HepG2 (cell line): ENCODE data around the gene EEF1A2. TPM values are rescaled to one million over a fixed set of nuclear protein-coding genes. Genes with fewer than 3 reads are reported as not detected.

ENCODE experiments used
- ATAC-seq: fragments of 200-7000 bp; cut with Tn5 transposase; 3 replicates; pipeline ENCODE4 v1.9.1; 2020; ENCODE audit warnings: mild to moderate bottlenecking, moderate library complexity
- BruUV-seq: library from RNA; stranded (reverse); fragments of 400-500 nt; replicated peaks from 2 replicates; lab custom pipeline; 2021; lab: Mats Ljungman, UMichigan
- CTCF ChIA-PET: fragments of 300-600 bp; formaldehyde crosslinking; extraction: SDS; loops from one replicate; lab custom pipeline; 2021; ENCODE audit warnings: low total read pairs, inconsistent platforms, low intra/inter-chr PET ratio; lab: Yijun Ruan, JAX
- POLR2A ChIA-PET: fragments of 350-600 bp; sonication (Branson Sonifier 250); formaldehyde crosslinking; loops from one replicate; lab custom pipeline; 2020; ENCODE audit warnings: antibody characterized with exemption, inconsistent platforms; lab: Yijun Ruan, JAX
- DNase-seq: peaks from one replicate; pipeline ENCODE4 v3.0.0-alpha.2; 2015; ENCODE audit warnings: low spot score
- FAIRE-seq: peaks from 3 replicates; lab custom pipeline; 2011; peaks lifted over from hg19 to GRCh38; lab: Jason Lieb, UNC
- H2AFZ ChIP-seq: one replicate; pipeline ENCODE4 v1.6.1; 2011; ENCODE audit warnings: low read length, inconsistent platforms
- H3K27ac ChIP-seq: fragments of 300-600 bp; 3 replicates; pipeline ENCODE4 v1.8.0; 2011; ENCODE audit warnings: mixed run types, mild to moderate bottlenecking, mixed read lengths, low read length, inconsistent platforms; ENCODE audit not compliant: insufficient read depth; ENCODE audit errors: extremely low read length
- H3K27me3 ChIP-seq, 2 experiments: fragments of 200-600 bp in 1 of 2; 2 replicates in 1 of 2; 3 replicates in 1 of 2; pipeline versions ENCODE4 v1.6.0 to v1.8.0; 2011; ENCODE audit warnings: low read length in 2 of 2, mild to moderate bottlenecking in 2 of 2, moderate library complexity in 2 of 2, inconsistent platforms in 1 of 2; ENCODE audit not compliant: insufficient read depth in 2 of 2, control insufficient read depth in 1 of 2
- H3K36me3 ChIP-seq, 2 experiments: fragments of 200-600 bp in 1 of 2; replicated peaks in 1 of 2; 2 replicates in 1 of 2; 3 replicates in 1 of 2; pipeline versions ENCODE4 v1.5.1 to v1.8.0; 2011; ENCODE audit warnings: low read length in 2 of 2, inconsistent platforms in 1 of 2; ENCODE audit not compliant: insufficient read depth in 2 of 2, control insufficient read depth in 1 of 2
- H3K4me1 ChIP-seq: 2 replicates; pipeline ENCODE4 v1.5.1; 2012; ENCODE audit warnings: low read length, inconsistent platforms; ENCODE audit not compliant: insufficient read depth
- H3K4me2 ChIP-seq: 2 replicates; pipeline ENCODE4 v1.6.0; 2011; ENCODE audit warnings: low read depth, low read length, inconsistent platforms
- H3K4me3 ChIP-seq, 3 experiments: fragments of 200-600 bp in 1 of 3; sonication (generic), shearing (Covaris generic) in 1 of 3; replicated peaks in 1 of 3; 2 replicates each; pipeline ENCODE4 v1.5.1; 2011 to 2016; ENCODE audit warnings: low read length in 3 of 3, inconsistent platforms in 2 of 3, low read depth in 2 of 3, mild to moderate bottlenecking in 2 of 3, control low read depth in 1 of 3, mixed read lengths in 1 of 3; ENCODE audit not compliant: insufficient read depth in 1 of 3
- H3K79me2 ChIP-seq: one replicate; pipeline ENCODE4 v1.6.1; 2011; ENCODE audit warnings: low read length, inconsistent platforms; ENCODE audit not compliant: insufficient read depth
- H3K9ac ChIP-seq: 2 replicates; pipeline ENCODE4 v1.6.0; 2011; ENCODE audit warnings: mild to moderate bottlenecking, low read depth, low read length, inconsistent platforms; ENCODE audit not compliant: insufficient read depth
- H3K9me3 ChIP-seq: 2 replicates; pipeline ENCODE4 v1.5.1; 2012; ENCODE audit warnings: mild to moderate bottlenecking, low read length
- H4K20me1 ChIP-seq: 2 replicates; pipeline ENCODE4 v1.6.0; 2011; ENCODE audit warnings: inconsistent platforms, mild to moderate bottlenecking, low read length, moderate library complexity; ENCODE audit not compliant: insufficient read depth
- CREB1 ChIP-seq, 2 experiments: fragments of 450-650 bp in 1 of 2; IDR thresholded peaks; 2 replicates each; pipeline ENCODE4 v1.6.1; 2016 to 2017; ENCODE audit warnings: control low read depth in 1 of 2, mild to moderate bottlenecking in 1 of 2, missing compliant biosample characterization in 1 of 2, missing genetic modification characterization in 1 of 2
- EZH2 ChIP-seq: conservative IDR thresholded peaks from 2 replicates; pipeline ENCODE4 v1.6.1; 2012; ENCODE audit warnings: mild to moderate bottlenecking, low read depth, low read length, moderate library complexity
- MAZ ChIP-seq, 2 experiments: sonication (generic) in 1 of 2; formaldehyde crosslinking in 1 of 2; IDR thresholded peaks; 2 replicates each; pipeline versions ENCODE4 v1.5.0 to v1.6.1; 2012 to 2020; ENCODE audit warnings: low read depth in 2 of 2, mild to moderate bottlenecking in 2 of 2, borderline replicate concordance in 1 of 2, improper control_type of control experiment in 1 of 2, low read length in 1 of 2, missing genetic modification reagents in 1 of 2, moderate library complexity in 1 of 2
- WGBS: methylation state at CpG from one replicate; pipeline ENCODE4 v1.1.6; 2017; ENCODE audit warnings: low lambda C conversion rate; 5-methylcytosine and 5-hydroxymethylcytosine counted together
- in situ Hi-C: cut with HindIII; loops from 2 replicates; pipeline ENCODE4 v1.10.0; 2017; ENCODE audit warnings: low pct_unique_long_range_greater_than_20kb; ENCODE audit not compliant: extremely low pct_ligation_motif_present
- intact Hi-C: fragments of 100-400 bp; cut with micrococcal nuclease; formaldehyde crosslinking; loops from one replicate; pipeline ENCODE4 v1.10.0; 2022; ENCODE audit not compliant: unreplicated experiment
- polyA plus RNA-seq, 8 experiments: library from polyadenylated mRNA; depleted of rRNA in 3 of 8; stranded (reverse) in 7 of 8; unstranded in 1 of 8; fragments of >200 nt; fragmentation: Illumina TruSeq in 4 of 8; extraction: Trizol in 4 of 8; gene quantifications; 2 replicates each; pipeline versions ENCODE4 v1.2.1 to v1.2.3, GENCODE V29; 2011 to 2016; ENCODE audit warnings: low read depth in 4 of 8, missing spikeins in 1 of 8, mixed read lengths in 1 of 8; ENCODE audit not compliant: insufficient read depth in 1 of 8
- total RNA-seq, 5 experiments: library from RNA; depleted of rRNA; stranded (reverse); fragments of >200 nt; fragmentation: Illumina TruSeq; extraction: Trizol; gene quantifications; 2 replicates each; pipeline ENCODE4 v1.2.3, GENCODE V29; 2016; ENCODE audit warnings: low read depth in 1 of 5
- TF ChIP-seq, protein P1 (sequence below): sonication (generic); formaldehyde crosslinking; IDR thresholded peaks from 2 replicates; pipeline ENCODE4 v1.8.1; 2023; ENCODE audit warnings: missing genetic modification reagents, inconsistent platforms, borderline replicate concordance
- TF ChIP-seq, protein P2 (sequence below): sonication (generic); formaldehyde crosslinking; IDR thresholded peaks from 2 replicates; pipeline ENCODE4 v1.9.0; 2021; ENCODE audit warnings: missing genetic modification reagents, mild to moderate bottlenecking, borderline replicate concordance
- TF ChIP-seq, protein P3 (sequence below), 2 experiments: sonication (generic) in 1 of 2; formaldehyde crosslinking in 1 of 2; IDR thresholded peaks; 2 replicates each; pipeline versions ENCODE4 v1.5.1 to v1.6.1; 2011 to 2020; ENCODE audit warnings: borderline replicate concordance in 1 of 2, low read depth in 1 of 2, low read length in 1 of 2, mild to moderate bottlenecking in 1 of 2, missing genetic modification reagents in 1 of 2, moderate library complexity in 1 of 2
- TF ChIP-seq, protein P4 (sequence below): IDR thresholded peaks from 2 replicates; pipeline ENCODE4 v1.6.1; 2016; ENCODE audit warnings: missing biosample characterization, missing genetic modification reagents, low read depth

The EEF1A2 gene
- total and polyA plus RNA-seq, 2 of the 13 experiments (the other 11 are each of a cell fraction or from before 2014, with no cell fraction given) = 0.44 to 0.87 TPM

DNA sequence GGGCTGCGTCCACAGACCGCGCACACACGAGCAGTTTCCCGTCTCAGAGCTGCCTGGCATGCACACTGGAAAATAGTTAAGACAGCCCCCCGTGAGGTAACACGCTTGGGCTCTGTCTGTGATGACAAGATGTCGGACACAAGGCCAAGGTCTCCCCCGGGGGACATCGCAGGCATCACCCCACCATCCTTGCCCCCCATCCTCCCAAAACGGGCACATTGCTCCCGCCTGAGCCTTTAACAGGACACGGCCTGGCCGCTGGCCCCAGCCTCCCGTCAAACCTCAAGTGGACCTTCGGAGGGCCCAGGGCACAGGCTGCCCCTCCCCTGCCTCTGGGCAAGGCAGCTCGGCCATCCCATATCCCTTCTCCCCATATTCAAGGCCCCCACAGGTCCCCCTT is 32.0 kb downstream of the EEF1A2 start:
- no peak for FAIRE-seq
- no peak for ATAC-seq
- no TSS peak for BruUV-seq
- no peak overlapping the region for H3K4me3 ChIP-seq
- peak; percentile 87; the same call in 1 of the 2 replicates for TF ChIP-seq EZH2
- TF ChIP-seq, protein P1, sequence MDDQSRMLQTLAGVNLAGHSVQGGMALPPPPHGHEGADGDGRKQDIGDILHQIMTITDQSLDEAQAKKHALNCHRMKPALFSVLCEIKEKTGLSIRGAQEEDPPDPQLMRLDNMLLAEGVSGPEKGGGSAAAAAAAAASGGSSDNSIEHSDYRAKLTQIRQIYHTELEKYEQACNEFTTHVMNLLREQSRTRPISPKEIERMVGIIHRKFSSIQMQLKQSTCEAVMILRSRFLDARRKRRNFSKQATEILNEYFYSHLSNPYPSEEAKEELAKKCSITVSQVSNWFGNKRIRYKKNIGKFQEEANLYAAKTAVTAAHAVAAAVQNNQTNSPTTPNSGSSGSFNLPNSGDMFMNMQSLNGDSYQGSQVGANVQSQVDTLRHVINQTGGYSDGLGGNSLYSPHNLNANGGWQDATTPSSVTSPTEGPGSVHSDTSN (CRISPR knock-in tag) = no peak
- TF ChIP-seq, protein P2, sequence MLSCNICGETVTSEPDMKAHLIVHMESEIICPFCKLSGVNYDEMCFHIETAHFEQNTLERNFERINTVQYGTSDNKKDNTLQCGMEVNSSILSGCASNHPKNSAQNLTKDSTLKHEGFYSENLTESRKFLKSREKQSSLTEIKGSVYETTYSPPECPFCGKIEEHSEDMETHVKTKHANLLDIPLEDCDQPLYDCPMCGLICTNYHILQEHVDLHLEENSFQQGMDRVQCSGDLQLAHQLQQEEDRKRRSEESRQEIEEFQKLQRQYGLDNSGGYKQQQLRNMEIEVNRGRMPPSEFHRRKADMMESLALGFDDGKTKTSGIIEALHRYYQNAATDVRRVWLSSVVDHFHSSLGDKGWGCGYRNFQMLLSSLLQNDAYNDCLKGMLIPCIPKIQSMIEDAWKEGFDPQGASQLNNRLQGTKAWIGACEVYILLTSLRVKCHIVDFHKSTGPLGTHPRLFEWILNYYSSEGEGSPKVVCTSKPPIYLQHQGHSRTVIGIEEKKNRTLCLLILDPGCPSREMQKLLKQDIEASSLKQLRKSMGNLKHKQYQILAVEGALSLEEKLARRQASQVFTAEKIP = no peak
- TF ChIP-seq, all 625 proteins: peak for 1
- Histone ChIP-seq H3K4me1 (no peaks in the 10 kb centered on the region), H4K20me1 (peaks cover 23% of the 10 kb centered on the region; the same call in 1 of the 2 replicates), H3K27ac (no peak overlapping the region), H3K9me3 (no peaks in the 10 kb centered on the region), H3K79me2 (no peaks in the 10 kb centered on the region), H3K4me2 (no peak overlapping the region), H2AFZ (no peak overlapping the region), H3K9ac (no peak overlapping the region), H3K36me3 (no peaks in the 10 kb centered on the region), H3K27me3 (peaks cover 59 to 95% of the 10 kb centered on the region in 2 experiments)
- CTCF ChIA-PET = no interaction called here
- POLR2A ChIA-PET = no interaction called here
- DNase-seq = no peak
- WGBS = 21% methylated on average over 17 of the region's 17 CpGs
- in situ Hi-C loops = no loop called here
- intact Hi-C loops = no loop called here

DNA sequence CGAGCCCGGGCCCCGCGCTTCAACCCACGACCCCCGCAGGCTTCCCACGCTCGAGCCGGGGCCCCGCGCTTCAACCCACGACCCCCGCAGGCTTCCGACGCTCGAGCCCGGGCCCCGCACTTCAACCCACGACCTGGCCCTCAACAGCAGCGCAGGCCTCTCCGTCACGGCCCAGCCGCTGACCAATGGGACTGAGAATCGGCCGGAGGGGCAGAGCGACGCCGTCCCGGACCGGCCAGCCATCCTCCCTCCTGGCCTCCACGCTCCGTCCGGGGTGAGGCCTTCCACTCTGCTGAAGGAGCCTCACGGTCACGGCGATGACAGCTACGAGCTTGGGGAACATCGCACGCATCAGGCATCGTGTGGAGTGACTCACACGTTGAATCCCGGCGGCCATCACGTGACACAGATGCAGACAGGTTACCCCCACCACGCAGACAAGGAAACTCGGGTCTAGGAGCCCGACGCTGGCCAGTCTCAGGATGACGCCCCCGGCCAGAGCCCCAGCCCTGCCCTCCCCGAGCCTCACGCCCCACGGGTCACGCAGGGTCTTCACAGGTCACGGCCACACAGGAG is 32.5 kb downstream of the EEF1A2 start:
- no peak overlapping the region for H3K4me2 ChIP-seq
- in situ Hi-C loops = no loop called here
- BruUV-seq = no TSS peak
- H3K27ac ChIP-seq = no peak overlapping the region
- H3K4me1 ChIP-seq = no peaks in the 10 kb centered on the region
- FAIRE-seq (no peak), DNase-seq (no peak), ATAC-seq (no peak)
- ChIA-PET CTCF (no interaction called here), POLR2A (no interaction called here)
- 50% methylated on average over 42 of the region's 55 CpGs for WGBS
- H2AFZ ChIP-seq = no peak overlapping the region
- H3K4me3 ChIP-seq = no peak overlapping the region
- no peak overlapping the region for H3K9ac ChIP-seq
- H3K79me2 ChIP-seq = no peaks in the 10 kb centered on the region
- intact Hi-C loops = no loop called here
- H3K27me3 ChIP-seq = peaks cover 59 to 94% of the 10 kb centered on the region in 2 experiments
- peaks cover 23% of the 10 kb centered on the region; the same call in 1 of the 2 replicates for H4K20me1 ChIP-seq
- H3K9me3 ChIP-seq = no peaks in the 10 kb centered on the region
- H3K36me3 ChIP-seq = no peaks in the 10 kb centered on the region
- TF ChIP-seq MAZ (IDR thresholded peaks at IDR 0.05; ENCODE audit: borderline replicate concordance, low read depth, low read length) (no peak), MAZ (CRISPR knock-in tag; IDR thresholded peaks at IDR 0.05; ENCODE audit: low read depth) (no peak), CREB1 (IDR thresholded peaks at IDR 0.05) (peak; percentile 42; the same call in 1 of the 2 replicates), CREB1 (CRISPR knock-in tag; IDR thresholded peaks at IDR 0.05) (no peak)
- TF ChIP-seq, protein P3, sequence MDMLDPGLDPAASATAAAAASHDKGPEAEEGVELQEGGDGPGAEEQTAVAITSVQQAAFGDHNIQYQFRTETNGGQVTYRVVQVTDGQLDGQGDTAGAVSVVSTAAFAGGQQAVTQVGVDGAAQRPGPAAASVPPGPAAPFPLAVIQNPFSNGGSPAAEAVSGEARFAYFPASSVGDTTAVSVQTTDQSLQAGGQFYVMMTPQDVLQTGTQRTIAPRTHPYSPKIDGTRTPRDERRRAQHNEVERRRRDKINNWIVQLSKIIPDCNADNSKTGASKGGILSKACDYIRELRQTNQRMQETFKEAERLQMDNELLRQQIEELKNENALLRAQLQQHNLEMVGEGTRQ (IDR thresholded peaks at IDR 0.05; ENCODE audit: low read depth, low read length) = peak; percentile 73
- TF ChIP-seq, protein P3 (CRISPR knock-in tag; IDR thresholded peaks at IDR 0.05; ENCODE audit: borderline replicate concordance) = no peak
- TF ChIP-seq, protein P4, sequence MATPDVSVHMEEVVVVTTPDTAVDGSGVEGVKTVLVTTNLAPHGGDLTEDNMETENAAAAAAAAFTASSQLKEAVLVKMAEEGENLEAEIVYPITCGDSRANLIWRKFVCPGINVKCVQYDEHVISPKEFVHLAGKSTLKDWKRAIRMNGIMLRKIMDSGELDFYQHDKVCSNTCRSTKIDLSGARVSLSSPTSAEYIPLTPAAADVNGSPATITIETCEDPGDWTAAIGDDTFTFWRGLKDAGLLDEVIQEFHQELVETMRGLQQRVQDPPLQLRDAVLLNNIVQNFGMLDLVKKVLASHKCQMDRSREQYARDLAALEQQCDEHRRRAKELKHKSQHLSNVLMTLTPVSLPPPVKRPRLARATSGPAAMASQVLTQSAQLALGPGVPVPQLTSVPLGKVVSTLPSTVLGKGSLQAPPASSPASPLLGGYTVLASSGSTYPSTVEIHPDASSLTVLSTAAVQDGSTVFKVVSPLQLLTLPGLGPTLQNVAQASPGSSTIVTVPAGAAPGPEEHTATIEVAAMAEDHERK (CRISPR knock-in tag) = no peak
